HepG2 (cell line): Measurements from ENCODE around the gene HIPK4. TPM values are rescaled to one million over a fixed set of nuclear protein-coding genes. Genes with fewer than 3 reads are reported as not detected.

Experiments used
- ATAC-seq: fragments of 200-7000 bp; cut with Tn5 transposase; 3 replicates; pipeline ENCODE4 v1.9.1; 2020; ENCODE audit warnings: mild to moderate bottlenecking, moderate library complexity
- BruUV-seq: library from RNA; stranded (reverse); fragments of 400-500 nt; replicated peaks from 2 replicates; lab custom pipeline; 2021; lab: Mats Ljungman, UMichigan
- CTCF ChIA-PET: fragments of 300-600 bp; formaldehyde crosslinking; extraction: SDS; loops from one replicate; lab custom pipeline; 2021; ENCODE audit warnings: low total read pairs, inconsistent platforms, low intra/inter-chr PET ratio; lab: Yijun Ruan, JAX
- POLR2A ChIA-PET: fragments of 350-600 bp; sonication (Branson Sonifier 250); formaldehyde crosslinking; loops from one replicate; lab custom pipeline; 2020; ENCODE audit warnings: antibody characterized with exemption, inconsistent platforms; lab: Yijun Ruan, JAX
- DNase-seq: peaks from one replicate; pipeline ENCODE4 v3.0.0-alpha.2; 2015; ENCODE audit warnings: low spot score
- FAIRE-seq: peaks from 3 replicates; lab custom pipeline; 2011; peaks lifted over from hg19 to GRCh38; lab: Jason Lieb, UNC
- H2AFZ ChIP-seq: one replicate; pipeline ENCODE4 v1.6.1; 2011; ENCODE audit warnings: low read length, inconsistent platforms
- H3K27ac ChIP-seq: fragments of 300-600 bp; 3 replicates; pipeline ENCODE4 v1.8.0; 2011; ENCODE audit warnings: mixed run types, mild to moderate bottlenecking, mixed read lengths, low read length, inconsistent platforms; ENCODE audit not compliant: insufficient read depth; ENCODE audit errors: extremely low read length
- H3K27me3 ChIP-seq, 2 experiments: fragments of 200-600 bp in 1 of 2; 2 replicates in 1 of 2; 3 replicates in 1 of 2; pipeline versions ENCODE4 v1.6.0 to v1.8.0; 2011; ENCODE audit warnings: low read length in 2 of 2, mild to moderate bottlenecking in 2 of 2, moderate library complexity in 2 of 2, inconsistent platforms in 1 of 2; ENCODE audit not compliant: insufficient read depth in 2 of 2, control insufficient read depth in 1 of 2
- H3K36me3 ChIP-seq, 2 experiments: fragments of 200-600 bp in 1 of 2; replicated peaks in 1 of 2; 2 replicates in 1 of 2; 3 replicates in 1 of 2; pipeline versions ENCODE4 v1.5.1 to v1.8.0; 2011; ENCODE audit warnings: low read length in 2 of 2, inconsistent platforms in 1 of 2; ENCODE audit not compliant: insufficient read depth in 2 of 2, control insufficient read depth in 1 of 2
- H3K4me1 ChIP-seq: 2 replicates; pipeline ENCODE4 v1.5.1; 2012; ENCODE audit warnings: low read length, inconsistent platforms; ENCODE audit not compliant: insufficient read depth
- H3K4me2 ChIP-seq: 2 replicates; pipeline ENCODE4 v1.6.0; 2011; ENCODE audit warnings: low read depth, low read length, inconsistent platforms
- H3K4me3 ChIP-seq, 3 experiments: fragments of 200-600 bp in 1 of 3; sonication (generic), shearing (Covaris generic) in 1 of 3; replicated peaks in 1 of 3; 2 replicates each; pipeline ENCODE4 v1.5.1; 2011 to 2016; ENCODE audit warnings: low read length in 3 of 3, inconsistent platforms in 2 of 3, low read depth in 2 of 3, mild to moderate bottlenecking in 2 of 3, control low read depth in 1 of 3, mixed read lengths in 1 of 3; ENCODE audit not compliant: insufficient read depth in 1 of 3
- H3K79me2 ChIP-seq: one replicate; pipeline ENCODE4 v1.6.1; 2011; ENCODE audit warnings: low read length, inconsistent platforms; ENCODE audit not compliant: insufficient read depth
- H3K9ac ChIP-seq: 2 replicates; pipeline ENCODE4 v1.6.0; 2011; ENCODE audit warnings: mild to moderate bottlenecking, low read depth, low read length, inconsistent platforms; ENCODE audit not compliant: insufficient read depth
- H3K9me3 ChIP-seq: 2 replicates; pipeline ENCODE4 v1.5.1; 2012; ENCODE audit warnings: mild to moderate bottlenecking, low read length
- H4K20me1 ChIP-seq: 2 replicates; pipeline ENCODE4 v1.6.0; 2011; ENCODE audit warnings: inconsistent platforms, mild to moderate bottlenecking, low read length, moderate library complexity; ENCODE audit not compliant: insufficient read depth
- LCORL ChIP-seq, 2 experiments: fragments of 450-650 bp in 1 of 2; sonication (generic) in 1 of 2; formaldehyde crosslinking in 1 of 2; IDR thresholded peaks; 2 replicates each; pipeline versions ENCODE4 v1.5.0 to v1.6.1; 2017 to 2020; ENCODE audit warnings: antibody characterized with exemption in 1 of 2, missing genetic modification reagents in 1 of 2
- RBM22 ChIP-seq: fragments of 200-400 bp; formaldehyde crosslinking; optimal IDR thresholded peaks from 2 replicates; pipeline ENCODE3; 2017; ENCODE audit warnings: mild to moderate bottlenecking, low read length, moderate library complexity
- ZNF382 ChIP-seq: sonication (generic); formaldehyde crosslinking; IDR thresholded peaks from 2 replicates; pipeline ENCODE4 v1.5.0; 2020; ENCODE audit warnings: missing genetic modification reagents, mild to moderate bottlenecking, borderline replicate concordance
- ZNF7 ChIP-seq: IDR thresholded peaks from 2 replicates; pipeline ENCODE4 v1.6.1; 2016; ENCODE audit warnings: missing biosample characterization, missing genetic modification reagents
- WGBS: methylation state at CpG from one replicate; pipeline ENCODE4 v1.1.6; 2017; ENCODE audit warnings: low lambda C conversion rate; 5-methylcytosine and 5-hydroxymethylcytosine counted together
- in situ Hi-C: cut with HindIII; loops from 2 replicates; pipeline ENCODE4 v1.10.0; 2017; ENCODE audit warnings: low pct_unique_long_range_greater_than_20kb; ENCODE audit not compliant: extremely low pct_ligation_motif_present
- intact Hi-C: fragments of 100-400 bp; cut with micrococcal nuclease; formaldehyde crosslinking; loops from one replicate; pipeline ENCODE4 v1.10.0; 2022; ENCODE audit not compliant: unreplicated experiment
- polyA plus RNA-seq, 8 experiments: library from polyadenylated mRNA; depleted of rRNA in 3 of 8; stranded (reverse) in 7 of 8; unstranded in 1 of 8; fragments of >200 nt; fragmentation: Illumina TruSeq in 4 of 8; extraction: Trizol in 4 of 8; gene quantifications; 2 replicates each; pipeline versions ENCODE4 v1.2.1 to v1.2.3, GENCODE V29; 2011 to 2016; ENCODE audit warnings: low read depth in 4 of 8, missing spikeins in 1 of 8, mixed read lengths in 1 of 8; ENCODE audit not compliant: insufficient read depth in 1 of 8
- total RNA-seq, 5 experiments: library from RNA; depleted of rRNA; stranded (reverse); fragments of >200 nt; fragmentation: Illumina TruSeq; extraction: Trizol; gene quantifications; 2 replicates each; pipeline ENCODE4 v1.2.3, GENCODE V29; 2016; ENCODE audit warnings: low read depth in 1 of 5
- TF ChIP-seq, protein P1 (sequence below): sonication (generic); formaldehyde crosslinking; IDR thresholded peaks from 2 replicates; pipeline ENCODE4 v1.5.0; 2020; ENCODE audit warnings: mild to moderate bottlenecking, missing genetic modification reagents, moderate library complexity
- TF ChIP-seq, protein P2 (sequence below): IDR thresholded peaks from 2 replicates; pipeline ENCODE4 v1.6.1; 2016; ENCODE audit warnings: low read depth, control low read depth

Gene HIPK4
- total and polyA plus RNA-seq, 2 of the 13 experiments (the other 11 are each of a cell fraction or from before 2014, with no cell fraction given) = 0.03 TPM; not detected in 1

DNA sequence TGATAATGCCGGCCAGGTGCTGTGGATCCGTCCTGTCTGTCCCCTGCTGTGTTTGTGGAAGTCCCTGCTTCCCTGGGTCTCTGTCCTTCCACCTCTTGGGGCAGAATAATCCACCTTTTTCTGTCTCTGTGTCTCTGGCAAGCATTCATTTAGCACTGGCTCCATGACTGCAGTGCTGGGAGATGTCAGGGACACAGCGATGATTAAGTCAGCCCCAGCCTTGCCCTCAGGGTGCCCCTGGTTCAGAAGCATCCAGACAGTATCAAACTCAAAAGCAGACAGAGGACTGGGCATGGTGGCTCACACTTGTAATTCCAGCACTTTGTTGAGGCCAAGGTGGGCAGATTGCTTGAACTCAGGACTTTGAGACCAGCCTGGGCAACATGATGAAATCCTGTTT is 1.5 kb downstream of the HIPK4 start:
- Histone ChIP-seq H3K36me3 (no peaks in the 10 kb centered on the region), H3K27ac (no peak overlapping the region), H3K9me3 (no peaks in the 10 kb centered on the region), H2AFZ (no peak overlapping the region), H3K27me3 (peaks cover 1 to 2% of the 10 kb centered on the region in 2 experiments; a peak in 1 of 5 replicates), H4K20me1 (no peaks in the 10 kb centered on the region), H3K4me2 (no peak overlapping the region), H3K9ac (no peak overlapping the region), H3K4me1 (peaks cover 8% of the 10 kb centered on the region; the same call in 1 of the 2 replicates), H3K79me2 (no peaks in the 10 kb centered on the region), H3K4me3 (no peak overlapping the region)
- in situ Hi-C loops = no loop called here
- TF ChIP-seq ZNF7 (CRISPR knock-in tag) (peak; percentile 46; the same call in 1 of the 2 replicates), ZNF382 (CRISPR knock-in tag) (no peak), LCORL (IDR thresholded peaks at IDR 0.05) (no peak), LCORL (CRISPR knock-in tag; IDR thresholded peaks at IDR 0.05) (no peak), RBM22 (no peak)
- TF ChIP-seq, protein P1, sequence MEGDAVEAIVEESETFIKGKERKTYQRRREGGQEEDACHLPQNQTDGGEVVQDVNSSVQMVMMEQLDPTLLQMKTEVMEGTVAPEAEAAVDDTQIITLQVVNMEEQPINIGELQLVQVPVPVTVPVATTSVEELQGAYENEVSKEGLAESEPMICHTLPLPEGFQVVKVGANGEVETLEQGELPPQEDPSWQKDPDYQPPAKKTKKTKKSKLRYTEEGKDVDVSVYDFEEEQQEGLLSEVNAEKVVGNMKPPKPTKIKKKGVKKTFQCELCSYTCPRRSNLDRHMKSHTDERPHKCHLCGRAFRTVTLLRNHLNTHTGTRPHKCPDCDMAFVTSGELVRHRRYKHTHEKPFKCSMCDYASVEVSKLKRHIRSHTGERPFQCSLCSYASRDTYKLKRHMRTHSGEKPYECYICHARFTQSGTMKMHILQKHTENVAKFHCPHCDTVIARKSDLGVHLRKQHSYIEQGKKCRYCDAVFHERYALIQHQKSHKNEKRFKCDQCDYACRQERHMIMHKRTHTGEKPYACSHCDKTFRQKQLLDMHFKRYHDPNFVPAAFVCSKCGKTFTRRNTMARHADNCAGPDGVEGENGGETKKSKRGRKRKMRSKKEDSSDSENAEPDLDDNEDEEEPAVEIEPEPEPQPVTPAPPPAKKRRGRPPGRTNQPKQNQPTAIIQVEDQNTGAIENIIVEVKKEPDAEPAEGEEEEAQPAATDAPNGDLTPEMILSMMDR (CRISPR knock-in tag) = 0 out of 2 replicates have a peak, but pooled peaks have one; percentile 5
- TF ChIP-seq, protein P2, sequence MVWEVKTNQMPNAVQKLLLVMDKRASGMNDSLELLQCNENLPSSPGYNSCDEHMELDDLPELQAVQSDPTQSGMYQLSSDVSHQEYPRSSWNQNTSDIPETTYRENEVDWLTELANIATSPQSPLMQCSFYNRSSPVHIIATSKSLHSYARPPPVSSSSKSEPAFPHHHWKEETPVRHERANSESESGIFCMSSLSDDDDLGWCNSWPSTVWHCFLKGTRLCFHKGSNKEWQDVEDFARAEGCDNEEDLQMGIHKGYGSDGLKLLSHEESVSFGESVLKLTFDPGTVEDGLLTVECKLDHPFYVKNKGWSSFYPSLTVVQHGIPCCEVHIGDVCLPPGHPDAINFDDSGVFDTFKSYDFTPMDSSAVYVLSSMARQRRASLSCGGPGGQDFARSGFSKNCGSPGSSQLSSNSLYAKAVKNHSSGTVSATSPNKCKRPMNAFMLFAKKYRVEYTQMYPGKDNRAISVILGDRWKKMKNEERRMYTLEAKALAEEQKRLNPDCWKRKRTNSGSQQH = no peak
- WGBS = 30% methylated on average over 3 of the region's 3 CpGs
- ChIA-PET CTCF (no interaction called here), POLR2A (no interaction called here)
- DNase-seq = no peak
- ATAC-seq = no peak
- BruUV-seq = no TSS peak
- intact Hi-C loops = no loop called here
- FAIRE-seq = no peak
